ENCODE measurements around the gene KANK4.
"Not testable (repeated sequence)": the region's sequence is repeated elsewhere in the genome, so short reads cannot be mapped to it uniquely, and the experiment has no call there.

Gene KANK4

DNA sequence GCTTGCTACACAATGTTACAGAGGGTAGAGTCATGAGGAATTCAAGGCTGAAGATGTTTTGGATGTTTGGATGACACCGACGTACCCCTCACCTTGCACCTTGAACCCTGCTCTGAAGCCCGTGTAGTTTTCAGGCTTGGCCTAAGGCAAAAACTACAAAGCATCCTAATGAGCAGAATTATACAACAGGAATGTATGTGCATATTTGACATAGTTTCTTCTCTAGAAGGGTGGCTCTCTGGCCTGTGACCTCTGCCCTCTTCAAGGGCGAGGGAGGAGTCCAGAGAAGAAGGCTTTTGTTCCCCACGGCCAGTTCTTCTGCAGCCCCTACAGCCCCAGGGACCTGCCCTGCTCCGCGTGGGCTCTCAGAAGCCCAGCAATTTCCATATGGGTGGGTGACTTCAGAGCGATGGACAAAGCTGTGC is 81.3 kb downstream of the KANK4 start:
- DNase-seq (ENCODE audit: low spot score): no peak

DNA sequence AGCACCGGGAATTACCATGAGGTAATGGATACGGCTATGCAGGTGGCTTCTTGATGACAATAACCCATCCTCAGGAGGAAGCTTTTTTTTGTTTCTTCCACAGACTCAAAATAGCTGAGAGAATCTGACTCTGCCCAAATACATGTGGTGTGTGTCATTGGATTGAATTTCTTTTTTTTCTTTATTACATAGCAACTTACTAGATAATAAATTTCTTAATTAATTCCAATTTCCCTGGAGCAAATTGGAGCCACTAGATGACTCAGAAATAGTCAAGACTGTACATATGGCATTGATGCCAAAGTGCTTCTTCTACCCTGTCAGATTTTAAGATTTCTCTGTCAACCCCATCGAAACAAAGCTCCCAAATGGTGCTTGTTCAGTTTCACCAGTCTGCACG is 81.9 kb downstream of the KANK4 start:
- peak; percentile 32 for DNase-seq (ENCODE audit: low spot score)

DNA sequence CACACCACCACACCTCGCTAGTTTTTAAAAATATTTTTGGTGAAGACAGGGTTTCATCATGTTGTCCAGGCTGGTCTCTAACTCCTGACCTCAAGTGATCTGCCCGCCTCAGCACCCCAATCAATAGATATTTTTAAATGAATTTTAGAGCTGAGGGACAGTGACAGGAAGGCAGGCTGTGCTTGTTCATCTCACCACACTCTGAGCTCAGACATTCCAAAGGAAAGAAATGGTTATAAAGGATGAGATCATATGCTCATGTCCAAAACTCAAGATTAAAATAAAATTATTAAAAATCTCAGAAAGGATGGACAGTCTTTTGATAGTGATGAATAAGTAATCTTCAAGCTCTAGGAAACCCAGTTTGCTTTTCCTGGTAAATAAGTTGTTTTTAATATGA is 83.7 kb downstream of the KANK4 start:
- peak; percentile 28 for DNase-seq (ENCODE audit: low spot score)

DNA sequence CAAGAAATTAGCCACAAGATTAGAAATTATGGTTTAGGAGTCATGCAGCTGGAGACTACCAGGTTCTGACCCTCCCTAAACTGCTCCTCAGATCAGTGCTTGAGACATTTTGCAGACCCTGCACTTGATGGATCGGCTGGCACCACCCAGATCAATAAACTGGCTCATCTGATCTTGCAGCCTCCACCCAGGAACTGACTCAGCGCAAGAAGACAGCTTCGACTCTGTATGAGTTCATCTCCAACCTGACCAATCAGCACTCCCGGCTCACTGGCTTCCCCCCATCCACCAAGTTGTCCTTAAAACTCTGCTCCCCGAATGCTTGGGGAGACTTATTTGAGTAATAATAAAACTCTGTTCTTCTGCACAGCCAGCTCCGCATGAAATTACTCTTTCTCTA is 84.5 kb downstream of the KANK4 start:
- no peak for DNase-seq (ENCODE audit: low spot score)

GRCh38 chr1:62233926-62234450 is 85.2 kb downstream of the KANK4 start:
- no peak for DNase-seq (ENCODE audit: low spot score)

GRCh38 chr1:62232871-62233278 is 86.4 kb downstream of the KANK4 start:
- no peak for DNase-seq (ENCODE audit: low spot score)

- peak; percentile 85 for DNase-seq (ENCODE audit: low spot score)
Observed at GRCh38 chr1:62230718-62231117, 88.5 kb downstream of the KANK4 start.

- DNase-seq (ENCODE audit: low spot score): no peak
Observed at GRCh38 chr1:62229932-62230331, 89.3 kb downstream of the KANK4 start.

GRCh38 chr1:62229468-62229867 is 89.8 kb downstream of the KANK4 start:
- DNase-seq (ENCODE audit: low spot score): no peak

DNA sequence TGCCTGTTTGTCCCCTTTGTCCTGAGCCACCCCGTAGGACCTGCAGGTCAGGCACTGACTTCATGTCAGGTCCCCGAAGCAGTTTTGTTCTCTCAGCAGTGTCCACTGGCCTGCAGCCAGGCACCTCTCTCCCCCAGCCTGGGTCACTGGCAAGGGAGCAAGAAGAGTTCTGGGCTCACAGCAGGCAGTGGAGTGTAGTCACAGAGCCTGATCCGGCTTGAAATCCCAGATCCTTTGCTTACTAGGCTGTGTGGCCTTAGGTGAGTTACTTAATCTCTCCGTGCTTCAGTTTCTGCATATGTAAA is 90.4 kb downstream of the KANK4 start:
- DNase-seq (ENCODE audit: low spot score): no peak

GRCh38 chr1:62228136-62228882 is 90.9 kb downstream of the KANK4 start:
- DNase-seq (ENCODE audit: low spot score): no peak

GRCh38 chr1:62227496-62227895 is 91.7 kb downstream of the KANK4 start:
- no peak for DNase-seq (ENCODE audit: low spot score)

GRCh38 chr1:62224182-62224581 is 95.1 kb downstream of the KANK4 start:
- no peak for DNase-seq (ENCODE audit: low spot score)

DNA sequence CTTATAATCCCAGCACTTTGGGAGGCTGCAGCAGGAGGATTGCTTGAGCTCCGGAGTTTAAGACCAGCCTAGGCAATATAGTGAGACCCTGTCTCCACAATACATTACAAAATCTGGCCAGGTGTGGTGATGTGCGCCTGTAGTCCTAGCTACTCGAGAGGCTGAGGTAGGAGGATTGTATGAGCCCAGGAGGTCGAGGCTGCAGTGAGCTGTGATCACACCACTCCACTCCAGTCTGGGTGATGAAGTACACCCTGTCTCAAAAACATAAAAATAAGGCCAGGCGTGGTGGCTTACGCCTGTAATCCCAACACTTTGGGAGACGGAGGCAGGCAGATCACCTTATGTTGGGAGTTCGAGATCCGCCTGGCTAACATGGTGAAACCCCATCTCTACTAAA is 96.9 kb downstream of the KANK4 start:
- DNase-seq (ENCODE audit: low spot score): no peak

DNA sequence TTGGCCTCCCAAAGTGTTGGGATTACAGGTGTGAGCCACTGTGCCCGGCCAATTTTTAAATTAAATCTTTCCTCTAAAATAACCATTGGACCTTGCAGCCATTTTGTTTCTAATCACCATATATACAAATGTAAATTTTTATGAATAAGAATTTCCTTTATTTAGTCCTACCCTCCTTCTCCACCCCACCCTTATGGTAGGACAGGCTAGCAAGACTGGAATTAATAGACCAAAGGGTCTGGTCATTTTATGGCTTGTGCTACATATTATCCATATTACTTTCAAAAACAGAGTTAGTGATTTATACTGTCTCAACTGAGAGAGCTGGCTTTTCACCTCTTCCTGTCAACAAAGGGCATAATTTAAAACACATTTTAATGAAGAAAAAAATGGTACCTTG is 98.1 kb downstream of the KANK4 start:
- DNase-seq (ENCODE audit: low spot score): no peak

DNA sequence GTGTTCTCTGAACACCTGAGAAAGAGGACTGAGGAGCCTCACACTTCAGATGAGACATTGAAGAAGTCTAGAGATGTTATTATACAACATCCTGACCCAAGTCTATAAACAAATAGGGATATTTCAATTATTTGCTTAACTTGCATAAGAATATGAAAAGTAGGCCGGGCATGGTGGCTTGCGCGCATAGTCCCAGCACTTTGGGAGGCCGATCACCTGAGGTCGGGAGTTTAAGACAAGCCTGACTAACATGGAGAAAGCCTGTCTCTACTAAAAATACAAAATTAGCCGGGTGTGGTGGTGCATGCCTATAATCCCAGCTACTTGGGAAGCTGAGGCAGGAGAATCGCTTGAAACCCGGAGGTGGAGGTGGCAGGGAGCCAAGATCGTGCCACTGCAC is 98.8 kb downstream of the KANK4 start:
- not testable (repeated sequence) for DNase-seq (ENCODE audit: low spot score)

DNA sequence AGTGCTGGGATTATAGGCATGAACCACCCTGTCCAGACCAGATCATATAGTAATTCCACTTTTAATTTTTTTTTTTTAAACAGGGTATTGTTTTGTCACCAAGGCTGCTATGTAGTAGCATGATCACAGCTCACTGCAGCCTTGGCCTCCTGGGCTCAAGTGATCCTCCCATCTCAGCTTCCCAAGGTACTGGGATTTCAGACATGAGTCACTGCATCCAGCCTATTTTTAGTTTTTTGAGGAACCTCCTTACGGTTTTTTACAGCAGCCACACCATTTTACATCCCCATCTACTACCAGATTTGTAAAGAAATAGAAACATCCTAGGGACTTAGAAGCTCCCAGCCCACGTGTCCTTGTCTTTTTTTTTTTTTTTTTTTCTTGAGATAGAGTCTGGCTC is 100.6 kb downstream of the KANK4 start:
- no peak for DNase-seq (ENCODE audit: low spot score)

DNA sequence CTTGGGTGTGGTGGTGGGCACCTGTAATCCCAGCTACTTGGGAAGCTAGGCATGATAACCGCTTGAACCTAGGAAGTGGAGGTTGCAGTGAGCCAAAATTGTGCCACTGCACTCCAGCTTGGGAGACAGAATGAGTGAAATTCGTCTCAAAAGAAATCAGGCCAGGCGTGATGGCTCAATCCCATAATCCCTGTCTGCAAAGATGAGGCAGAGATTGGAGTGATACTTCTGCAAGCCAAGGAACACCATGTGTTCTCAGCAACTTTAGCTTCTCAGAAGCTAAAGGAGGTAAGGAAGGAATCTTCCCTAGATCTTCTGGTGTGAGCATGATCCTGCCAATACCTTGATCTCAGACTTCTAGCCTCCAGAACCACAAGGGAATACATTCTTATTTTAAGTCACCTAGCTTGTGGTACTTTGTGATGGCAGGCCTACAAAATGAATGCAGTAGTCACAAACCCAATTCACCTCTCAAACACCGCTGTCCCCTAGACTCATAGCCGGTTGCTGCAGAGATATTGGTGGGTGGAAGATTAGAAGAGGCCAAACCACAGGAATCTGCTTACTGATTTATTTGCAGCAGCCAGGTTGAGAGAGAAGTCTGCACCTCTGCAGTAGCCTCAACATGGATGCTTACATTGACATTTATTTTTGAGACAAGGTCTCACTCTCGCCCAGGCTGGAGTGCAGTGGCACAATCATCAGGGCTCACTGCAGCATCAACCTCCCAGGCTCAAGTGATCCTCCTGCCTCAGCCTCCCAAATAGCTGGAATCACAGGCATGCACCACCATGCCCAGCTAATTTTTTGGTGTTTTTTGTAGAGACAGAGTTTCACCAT is 105.9 kb downstream of the KANK4 start:
- no peak for DNase-seq (ENCODE audit: low spot score)

DNA sequence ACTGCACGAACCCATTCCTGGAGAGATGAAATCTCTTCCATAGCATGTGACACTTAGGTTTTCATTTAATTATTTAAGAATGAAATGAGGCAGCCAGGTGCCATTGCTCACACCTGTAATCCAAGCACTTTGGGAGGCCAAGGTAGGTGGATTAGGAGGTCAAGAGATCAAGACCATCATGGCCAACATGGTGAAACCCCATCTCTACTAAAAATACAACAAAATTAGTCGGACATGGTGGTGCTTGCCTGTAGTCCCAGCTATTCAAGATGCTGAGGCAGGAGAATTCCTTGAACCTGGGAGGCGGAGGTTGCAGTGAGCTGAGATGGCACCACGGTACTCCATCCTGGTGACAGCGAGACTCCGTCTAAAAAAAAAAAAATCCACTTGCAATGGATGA is 106.8 kb downstream of the KANK4 start:
- DNase-seq (ENCODE audit: low spot score): no peak

DNA sequence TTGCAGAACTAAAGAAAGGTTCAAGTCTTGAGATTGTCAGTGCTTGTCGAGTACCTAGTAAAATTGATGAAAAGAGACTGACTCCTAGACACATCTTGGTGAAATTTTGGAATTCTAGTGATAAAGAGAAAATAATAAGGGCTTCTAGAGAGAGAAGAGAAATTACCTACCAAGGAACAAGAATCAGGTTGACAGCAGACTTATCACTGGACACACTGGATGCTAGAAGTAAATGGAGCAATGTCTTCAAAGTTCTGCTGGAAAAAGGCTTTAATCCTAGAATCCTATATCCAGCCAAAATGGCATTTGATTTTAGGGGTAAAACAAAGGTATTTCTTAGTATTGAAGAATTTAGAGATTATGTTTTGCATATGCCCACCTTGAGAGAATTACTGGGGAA is 108.3 kb downstream of the KANK4 start:
- DNase-seq (ENCODE audit: low spot score): no peak

- DNase-seq (ENCODE audit: low spot score): peak; percentile 32
Observed at GRCh38 chr1:62209931-62210595, 109.2 kb downstream of the KANK4 start.

DNA sequence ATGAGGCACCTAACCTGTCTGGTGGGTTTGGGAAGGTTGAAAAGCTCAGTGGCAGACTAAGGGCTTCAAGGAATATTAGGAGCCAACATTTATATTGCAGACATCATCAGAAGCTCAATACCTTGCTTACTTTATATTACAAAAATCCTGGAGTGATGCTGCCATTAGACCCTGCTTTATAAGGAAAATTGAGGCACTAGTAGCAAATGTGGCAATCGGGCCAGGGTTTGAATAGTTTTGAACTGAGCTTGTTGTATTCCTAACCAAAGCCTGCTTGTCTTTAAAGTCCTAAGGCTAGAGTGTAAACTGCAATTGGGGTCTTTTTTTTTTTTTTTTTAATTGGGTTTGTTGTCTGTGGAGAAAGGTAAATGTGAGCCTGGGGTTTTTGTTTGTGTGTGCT is 110.3 kb downstream of the KANK4 start:
- DNase-seq (ENCODE audit: low spot score): no peak

GRCh38 chr1:62208087-62208486 is 111.1 kb downstream of the KANK4 start:
- no peak for DNase-seq (ENCODE audit: low spot score)

All from AG08395 (cell line).